Adrenal gland (tissue), 12 donors: ENCODE data around the gene DIAPH1. TPM values are rescaled to one million over a fixed set of nuclear protein-coding genes. Genes with fewer than 3 reads are reported as not detected.

ENCODE experiments used
- DNase-seq, 7 donors: peaks; one replicate each; pipeline ENCODE4 v3.0.0-alpha.2; 2019 to 2020
- H3K27ac ChIP-seq, 5 donors: fragments of 200-600 bp; sonication (generic) in 4 of 5; 1 replicate in 3 of 5; 2 replicates in 2 of 5; pipeline versions ENCODE4 v1.5.1 to v1.8.0; 2016 to 2020; ENCODE audit warnings: mild to moderate bottlenecking in 1 of 5
- H3K27me3 ChIP-seq: fragments of 200-600 bp; 2 replicates; pipeline ENCODE4 v1.8.0; 2021
- H3K36me3 ChIP-seq, 2 donors: fragments of 200-600 bp; replicated peaks in 1 of 2; 1 replicate in 1 of 2; 2 replicates in 1 of 2; pipeline versions ENCODE4 v1.5.1 to v1.8.0; 2018 to 2022
- H3K4me1 ChIP-seq, 2 donors: fragments of 200-600 bp; replicated peaks in 1 of 2; 1 replicate in 1 of 2; 2 replicates in 1 of 2; pipeline versions ENCODE4 v1.5.1 to v1.8.0; 2018 to 2021
- H3K4me3 ChIP-seq, 4 donors: fragments of 200-600 bp; sonication (generic) in 3 of 4; one replicate each; pipeline ENCODE4 v1.5.1; 2016 to 2018
- H3K9me3 ChIP-seq, 3 donors: fragments of 200-600 bp; sonication (generic) in 1 of 3; replicated peaks in 1 of 3; 1 replicate in 2 of 3; 2 replicates in 1 of 3; pipeline versions ENCODE4 v1.5.1 to v1.8.0; 2016 to 2021
- POLR2A ChIP-seq, 2 donors: fragments of 450-650 bp; IDR thresholded peaks; one replicate each; pipeline ENCODE4 v1.6.1; 2017; ENCODE audit warnings: antibody characterized with exemption in 2 of 2, mild to moderate bottlenecking in 2 of 2, moderate library complexity in 1 of 2
- WGBS, 4 donors: extraction: QIAGEN DNeasy Blood & Tissue Kit in 2 of 4; methylation state at CpG; one replicate each; pipeline versions ENCODE4 v1.1.5 to v1.1.7; 2013 to 2017; 5-methylcytosine and 5-hydroxymethylcytosine counted together
- intact Hi-C, 2 donors: fragments of 100-400 bp; cut with DNase I; formaldehyde crosslinking; loops; one replicate each; pipeline versions ENCODE4 v1.14.1 to v1.15.0; 2022 to 2023
- polyA plus RNA-seq, 3 donors: library from polyadenylated mRNA; stranded (reverse); fragments of 200-250 nt in 2 of 3; fragments of 350-450 nt in 1 of 3; fragmentation: Illumina TruSeq in 1 of 3; extraction: RNeasy Lipid Tissue Mini Kit (QIAGEN cat#74804) in 1 of 3; gene quantifications; one replicate each; pipeline ENCODE4 v1.2.3, GENCODE V29; 2013 to 2014
- total RNA-seq, 9 donors: library from RNA; depleted of rRNA in 4 of 9; stranded (reverse); fragments of >200 nt in 4 of 9; fragments of 120-200 nt in 1 of 9; fragmentation: NEBNext Ultra II Directional in 1 of 9; extraction: Animal tissue kit (Norgen Biotek cat#: 25700) in 1 of 9; gene quantifications; one replicate each; pipeline versions ENCODE4 v1.1.0 to v1.2.4, GENCODE V29; 2013 to 2023
- TF ChIP-seq, protein P1 (sequence below), 6 experiments: fragments of 450-650 bp in 4 of 6; fragments of 200-600 bp in 2 of 6; sonication (generic) in 1 of 6; IDR thresholded peaks; 1 replicate in 5 of 6; 2 replicates in 1 of 6; pipeline versions ENCODE4 v1.5.1 to v1.8.0; 2016 to 2021; ENCODE audit warnings: antibody characterized with exemption in 6 of 6, mild to moderate bottlenecking in 2 of 6, moderate library complexity in 1 of 6
- donor health status: healthy with polysubstance abuse.
- donor health status: Bipolar disorder and iron deficiency.
- donor health status: DM: yes; HTN: yes; CAD: no.
- donor health status: DM: no; HTN: no; CAD: no.
- donor health status: DM: no; HTN: no; CAD: no.
- donor health status: DM: yes; HTN: yes; CAD: no.

DIAPH1 gene
- total and polyA plus RNA-seq, 12 donors: 17.8 to 91.2 (median 48.8) TPM

DNA sequence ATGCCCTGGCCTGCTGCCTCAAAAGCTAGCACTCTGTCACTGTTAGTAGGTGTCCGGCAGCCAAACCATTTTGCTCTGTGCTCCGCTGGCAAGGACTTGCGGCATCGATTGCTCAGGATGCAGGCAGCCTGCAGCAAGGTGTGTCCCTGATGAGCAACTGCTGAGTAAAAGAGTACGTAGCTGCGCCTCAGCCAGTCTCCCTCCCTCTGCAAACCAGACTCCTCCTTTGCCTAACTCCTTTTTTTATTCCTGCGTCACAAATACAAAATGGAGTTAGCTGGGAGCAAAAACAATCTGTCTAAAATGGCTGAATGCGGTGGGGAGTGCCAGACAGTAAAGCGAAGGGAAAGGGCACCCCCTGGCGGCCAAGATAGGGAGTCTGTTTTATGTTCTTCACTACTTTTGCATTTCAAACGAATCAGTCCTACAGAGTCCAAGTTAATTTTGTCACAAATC lies 61.1 kb downstream of the DIAPH1 start:
- TF ChIP-seq, protein P1, sequence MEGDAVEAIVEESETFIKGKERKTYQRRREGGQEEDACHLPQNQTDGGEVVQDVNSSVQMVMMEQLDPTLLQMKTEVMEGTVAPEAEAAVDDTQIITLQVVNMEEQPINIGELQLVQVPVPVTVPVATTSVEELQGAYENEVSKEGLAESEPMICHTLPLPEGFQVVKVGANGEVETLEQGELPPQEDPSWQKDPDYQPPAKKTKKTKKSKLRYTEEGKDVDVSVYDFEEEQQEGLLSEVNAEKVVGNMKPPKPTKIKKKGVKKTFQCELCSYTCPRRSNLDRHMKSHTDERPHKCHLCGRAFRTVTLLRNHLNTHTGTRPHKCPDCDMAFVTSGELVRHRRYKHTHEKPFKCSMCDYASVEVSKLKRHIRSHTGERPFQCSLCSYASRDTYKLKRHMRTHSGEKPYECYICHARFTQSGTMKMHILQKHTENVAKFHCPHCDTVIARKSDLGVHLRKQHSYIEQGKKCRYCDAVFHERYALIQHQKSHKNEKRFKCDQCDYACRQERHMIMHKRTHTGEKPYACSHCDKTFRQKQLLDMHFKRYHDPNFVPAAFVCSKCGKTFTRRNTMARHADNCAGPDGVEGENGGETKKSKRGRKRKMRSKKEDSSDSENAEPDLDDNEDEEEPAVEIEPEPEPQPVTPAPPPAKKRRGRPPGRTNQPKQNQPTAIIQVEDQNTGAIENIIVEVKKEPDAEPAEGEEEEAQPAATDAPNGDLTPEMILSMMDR (IDR thresholded peaks at IDR 0.05): peak; percentile 90 to 97 (median 93)
- TF ChIP-seq POLR2A (IDR thresholded peaks at IDR 0.05): peak in 1 of 2 donors; percentile 27
- Histone ChIP-seq H3K27ac (peak overlapping the region; percentile 39 to 92 (median 65)), H3K36me3 (no peaks in the 10 kb centered on the region), H3K27me3 (no peaks in the 10 kb centered on the region), H3K4me3 (peak overlapping the region in 1 of 4 donors; percentile 41), H3K4me1 (peaks cover 5 to 34% of the 10 kb centered on the region in 2 donors), H3K9me3 (no peaks in the 10 kb centered on the region)
- WGBS, 4 donors: 22 to 32% (median 27%) methylated on average over 11 of the region's 11 CpGs
- DNase-seq: peak; percentile 83 to 97 (median 94)
- intact Hi-C loops: no loop called here

DNA sequence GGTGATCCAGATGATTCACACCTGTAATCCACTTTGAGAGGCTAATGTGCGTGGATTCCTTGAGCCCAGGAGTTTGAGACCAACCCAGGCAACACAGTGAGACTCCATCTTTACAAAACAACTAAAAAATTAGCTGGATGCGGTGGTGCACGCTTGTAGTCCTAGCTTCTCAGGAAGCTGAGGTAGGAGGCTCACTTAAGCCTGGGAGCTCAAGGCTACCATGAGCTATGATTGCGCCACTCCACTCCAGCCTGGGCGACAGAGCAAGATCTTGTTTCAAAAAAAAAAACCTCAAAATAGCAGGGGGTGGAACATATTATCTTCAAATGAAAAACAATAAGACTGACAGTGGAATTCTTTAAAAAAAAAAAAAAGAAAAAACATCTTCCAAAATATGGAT lies 70.9 kb downstream of the DIAPH1 start:
- H3K27me3 ChIP-seq: no peaks in the 10 kb centered on the region
- peaks cover 0 to 13% (median 0%) of the 10 kb centered on the region in 3 donors for H3K9me3 ChIP-seq
- WGBS, 4 donors: 93 to 96% (median 95%) methylated on average over 5 of the region's 5 CpGs
- intact Hi-C loops: no loop called here
- no peak overlapping the region for H3K4me3 ChIP-seq
- no peak overlapping the region for H3K27ac ChIP-seq
- no peaks in the 10 kb centered on the region for H3K4me1 ChIP-seq
- TF ChIP-seq POLR2A (IDR thresholded peaks at IDR 0.05): no peak
- TF ChIP-seq, protein P1 (IDR thresholded peaks at IDR 0.05): no peak
- H3K36me3 ChIP-seq: no peaks in the 10 kb centered on the region
- no peak for DNase-seq

DNA sequence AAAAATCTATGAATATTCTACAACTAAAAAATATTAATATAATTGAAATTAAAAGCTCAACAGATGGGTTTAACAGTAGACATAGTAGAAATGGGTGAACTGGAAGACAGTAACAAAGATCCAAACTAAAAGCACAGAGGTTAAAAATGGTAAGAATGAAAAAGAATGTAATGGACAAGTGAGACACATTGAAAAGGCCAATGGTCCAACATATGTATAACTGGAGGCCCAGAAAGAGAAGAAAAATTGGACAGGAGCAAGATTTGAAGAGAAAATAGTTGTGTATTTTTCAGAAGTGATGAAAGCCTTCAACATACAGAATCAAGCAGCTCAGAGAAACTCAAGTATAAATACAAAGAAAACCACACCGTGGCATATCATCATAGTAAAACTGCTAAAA lies 71.3 kb downstream of the DIAPH1 start:
- Histone ChIP-seq H3K9me3 (peaks cover 0 to 13% (median 0%) of the 10 kb centered on the region in 3 donors), H3K4me1 (no peaks in the 10 kb centered on the region), H3K27me3 (no peaks in the 10 kb centered on the region), H3K27ac (no peak overlapping the region), H3K4me3 (no peak overlapping the region), H3K36me3 (no peaks in the 10 kb centered on the region)
- DNase-seq: no peak
- intact Hi-C loops: no loop called here
- no peak for TF ChIP-seq POLR2A (IDR thresholded peaks at IDR 0.05)
- 96 to 100% (median 98%) methylated on average over 1 of the region's 1 CpG for WGBS, 4 donors

DNA sequence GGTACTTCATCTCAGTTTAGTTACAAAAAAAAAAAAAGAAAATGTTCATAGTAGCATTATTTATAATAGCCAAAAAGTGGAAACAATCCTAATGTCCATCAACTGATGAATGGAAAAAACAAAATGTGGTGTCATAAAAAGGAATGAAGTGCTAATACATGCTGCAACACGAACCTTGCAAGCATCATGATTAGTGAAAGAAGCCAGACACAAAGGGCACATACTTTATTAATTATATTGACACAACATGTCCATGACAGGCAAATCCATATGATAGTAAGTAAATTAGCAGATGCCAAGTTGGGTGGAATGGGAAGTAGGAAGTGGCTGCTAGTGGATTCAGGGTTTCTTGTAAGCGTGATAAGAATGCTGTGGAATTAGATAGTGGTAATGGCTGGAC lies 75.7 kb downstream of the DIAPH1 start:
- no peaks in the 10 kb centered on the region for H3K27me3 ChIP-seq
- DNase-seq: no peak
- no peaks in the 10 kb centered on the region for H3K36me3 ChIP-seq
- H3K4me1 ChIP-seq: no peaks in the 10 kb centered on the region
- TF ChIP-seq, protein P1 (IDR thresholded peaks at IDR 0.05): no peak
- TF ChIP-seq POLR2A (IDR thresholded peaks at IDR 0.05): no peak
- H3K9me3 ChIP-seq: peaks cover 0 to 9% (median 0%) of the 10 kb centered on the region in 3 donors
- intact Hi-C loops: no loop called here
- 91 to 97% (median 94%) methylated on average over 2 of the region's 2 CpGs for WGBS, 4 donors
- H3K4me3 ChIP-seq: no peak overlapping the region
- H3K27ac ChIP-seq: no peak overlapping the region
